Sigmoid colon (tissue), 3 donors: ENCODE measurements around the gene PXDN.

Experiments used
- CTCF ChIP-seq, 4 experiments: fragments of 450-650 bp in 3 of 4; fragments of 200-600 bp in 1 of 4; IDR thresholded peaks; one replicate each; pipeline ENCODE4 v1.5.1; 2016 to 2019; ENCODE audit warnings: antibody characterized with exemption in 4 of 4, mild to moderate bottlenecking in 3 of 4, moderate library complexity in 2 of 4
- POLR2A ChIP-seq, 2 donors: fragments of 450-650 bp; IDR thresholded peaks; one replicate each; pipeline ENCODE4 v1.6.1; 2016; ENCODE audit warnings: antibody characterized with exemption in 2 of 2, mild to moderate bottlenecking in 2 of 2, moderate library complexity in 2 of 2

- no peak for TF ChIP-seq CTCF (IDR thresholded peaks at IDR 0.05)
- TF ChIP-seq POLR2A (IDR thresholded peaks at IDR 0.05) = no peak
Observed at GRCh38 chr2:1713839-1714236, 30.5 kb downstream of the PXDN start.
